DMS53 (cell line): ENCODE measurements around the gene GRM5.
"Not testable (repeated sequence)": the region's sequence is repeated elsewhere in the genome, so short reads cannot be mapped to it uniquely, and the experiment has no call there.

Experiments
- DNase-seq: peaks from one replicate; lab custom pipeline; 2025; lab: John Stamatoyannopoulos, UW

Gene GRM5

DNA sequence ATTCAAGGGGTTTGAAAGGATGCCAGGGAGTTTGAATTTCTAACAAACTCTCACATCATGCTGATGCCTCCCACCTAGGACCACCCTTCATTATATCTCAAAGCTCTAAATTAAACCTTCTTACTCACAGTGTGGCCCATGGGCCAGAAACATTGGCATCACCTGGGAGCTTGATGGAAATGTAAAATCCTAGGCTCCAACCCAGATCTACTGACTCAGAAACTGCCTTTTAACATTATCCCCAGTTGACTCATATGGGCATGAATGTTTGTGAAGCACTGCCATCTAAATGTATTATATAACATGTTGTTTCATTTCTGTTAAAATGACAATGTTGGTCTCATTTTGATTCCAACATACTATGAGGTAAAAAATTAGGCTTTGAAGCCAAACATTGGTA lies 90.3 kb downstream of the GRM5 start:
- not testable (repeated sequence) for DNase-seq

- no peak for DNase-seq
Observed at GRCh38 chr11:88972210-88972609, 93.6 kb downstream of the GRM5 start.

- DNase-seq, result not testable (repeated sequence)
Observed at GRCh38 chr11:88961621-88962020, 104.2 kb downstream of the GRM5 start.

- DNase-seq, result not testable (repeated sequence)
Observed at GRCh38 chr11:88959857-88960256, 105.9 kb downstream of the GRM5 start.

DNA sequence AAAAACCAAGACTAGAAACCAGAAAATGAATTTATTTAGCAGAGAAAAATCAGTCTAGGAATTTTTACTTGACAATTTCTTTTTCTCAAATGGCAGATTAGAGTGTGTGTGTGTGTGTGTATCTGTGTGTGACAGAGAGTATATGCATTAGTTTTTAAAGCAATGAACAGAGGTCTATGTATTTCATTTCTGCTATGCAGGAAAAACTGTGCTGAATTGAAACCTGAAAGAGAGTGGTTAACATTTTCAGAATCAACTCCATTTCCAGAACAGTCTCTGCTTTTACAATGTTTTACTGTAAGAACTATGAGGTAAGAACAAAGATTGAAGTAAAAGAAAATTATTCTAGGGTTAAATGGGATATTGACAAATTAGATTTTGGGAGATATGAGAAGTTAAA lies 114.8 kb downstream of the GRM5 start:
- no peak for DNase-seq

GRCh38 chr11:88948908-88949307 lies 116.9 kb downstream of the GRM5 start:
- peak; percentile 17 for DNase-seq

DNA sequence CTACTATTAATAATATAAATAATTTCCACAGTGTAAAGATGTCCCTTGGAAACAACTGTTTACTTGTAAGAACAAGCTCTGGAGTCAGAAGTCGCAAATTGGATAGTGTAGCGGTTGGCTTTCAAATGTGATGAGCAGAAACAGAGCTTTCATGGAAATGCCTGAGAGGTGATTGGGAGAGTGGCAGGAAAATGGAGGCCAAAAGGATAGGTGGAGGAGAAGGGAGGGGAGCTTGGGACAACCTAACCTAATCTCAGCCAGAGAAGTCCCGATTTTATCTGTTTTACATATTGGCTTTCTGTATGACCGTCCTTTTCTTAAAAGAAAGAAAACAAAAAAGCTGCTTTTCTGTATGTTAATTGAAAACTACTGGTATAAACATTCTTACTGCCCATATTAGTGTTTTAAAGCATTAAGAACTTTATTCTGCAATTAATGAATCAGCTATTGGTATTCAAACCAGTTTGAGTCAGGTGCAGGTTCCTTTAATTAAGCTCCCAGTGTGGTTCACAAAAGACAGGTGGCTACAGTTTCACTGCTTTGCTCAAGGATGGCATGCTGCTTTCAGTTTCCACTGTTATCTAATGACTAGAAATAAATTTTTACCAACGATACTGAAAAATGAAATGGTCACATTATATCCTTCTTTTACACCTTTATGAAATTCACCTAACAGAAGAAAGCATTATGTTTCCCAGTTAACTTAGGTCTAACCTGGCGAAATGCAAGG lies 117.8 kb downstream of the GRM5 start:
- not testable (repeated sequence) for DNase-seq

GRCh38 chr11:88929665-88930064 lies 136.1 kb downstream of the GRM5 start:
- peak; percentile 69 for DNase-seq

DNA sequence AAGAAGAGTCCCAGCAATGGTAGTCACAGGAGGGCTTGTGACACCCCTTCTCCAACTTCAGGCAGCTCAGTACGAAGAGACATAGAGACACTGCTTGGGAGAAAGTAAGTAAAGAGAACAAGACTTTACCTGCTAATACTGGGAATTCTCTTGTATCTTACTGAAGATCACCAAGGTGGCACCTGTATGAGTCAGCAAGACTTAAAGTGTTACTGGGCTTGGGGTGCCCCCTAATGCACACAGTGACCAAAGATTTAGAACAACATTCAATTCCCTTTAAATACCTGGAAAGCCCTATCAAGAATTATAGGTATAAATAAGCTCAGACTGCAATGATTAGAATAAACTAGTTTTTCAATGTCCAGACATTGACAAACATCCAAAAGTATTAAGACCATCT lies 148.7 kb downstream of the GRM5 start:
- not testable (repeated sequence) for DNase-seq

GRCh38 chr11:88909500-88909899 lies 156.3 kb downstream of the GRM5 start:
- DNase-seq, result no peak

DNA sequence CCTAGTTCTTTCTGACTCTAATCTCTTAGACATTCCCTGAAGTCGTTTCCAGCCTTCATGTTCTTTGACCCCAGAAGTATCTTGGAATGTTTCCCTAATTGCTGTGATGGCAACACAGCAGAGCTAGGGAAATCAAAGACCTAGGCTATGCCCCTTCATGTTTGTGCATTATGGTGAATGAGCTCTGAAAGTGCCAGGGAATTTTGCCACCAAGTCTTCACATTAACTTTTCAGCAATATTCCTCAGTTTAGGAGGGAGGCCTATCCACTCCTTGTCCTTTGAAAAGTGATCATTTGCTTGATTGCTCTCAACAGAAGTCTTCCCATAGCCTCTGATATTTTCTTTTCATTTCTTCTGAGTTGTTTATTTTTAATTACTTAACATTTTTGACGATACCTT lies 164.3 kb downstream of the GRM5 start:
- not testable (repeated sequence) for DNase-seq

GRCh38 chr11:88888855-88889254 lies 176.9 kb downstream of the GRM5 start:
- not testable (repeated sequence) for DNase-seq

- DNase-seq, result peak; percentile 87
Observed at GRCh38 chr11:88886796-88887195, 179.0 kb downstream of the GRM5 start.

GRCh38 chr11:88882800-88883199 lies 183.0 kb downstream of the GRM5 start:
- DNase-seq, result not testable (repeated sequence)

DNA sequence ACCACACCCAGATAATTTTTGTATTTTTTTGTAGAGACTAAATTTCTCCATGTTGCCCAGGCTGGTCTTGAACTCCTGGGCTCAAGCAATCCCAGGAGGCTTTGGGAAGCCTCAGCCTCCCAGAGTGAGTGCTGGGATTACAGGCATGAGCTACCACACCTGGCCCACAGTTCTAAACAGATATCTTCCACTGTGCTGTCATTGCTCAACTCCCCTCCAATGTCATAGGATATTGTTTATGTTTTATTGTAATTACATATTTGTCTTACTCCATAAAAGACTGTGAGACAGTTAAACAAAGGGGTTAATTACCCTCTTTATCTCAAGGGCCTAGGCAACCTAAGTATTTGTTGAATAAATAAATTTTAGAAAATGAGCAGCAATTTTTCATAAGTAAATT lies 204.2 kb downstream of the GRM5 start:
- DNase-seq, result peak; percentile 14

GRCh38 chr11:88860431-88860830 lies 205.4 kb downstream of the GRM5 start:
- DNase-seq, result not testable (repeated sequence)

GRCh38 chr11:88853963-88854362 lies 211.8 kb downstream of the GRM5 start:
- not testable (repeated sequence) for DNase-seq

GRCh38 chr11:88851547-88851946 lies 214.2 kb downstream of the GRM5 start:
- DNase-seq, result not testable (repeated sequence)

DNA sequence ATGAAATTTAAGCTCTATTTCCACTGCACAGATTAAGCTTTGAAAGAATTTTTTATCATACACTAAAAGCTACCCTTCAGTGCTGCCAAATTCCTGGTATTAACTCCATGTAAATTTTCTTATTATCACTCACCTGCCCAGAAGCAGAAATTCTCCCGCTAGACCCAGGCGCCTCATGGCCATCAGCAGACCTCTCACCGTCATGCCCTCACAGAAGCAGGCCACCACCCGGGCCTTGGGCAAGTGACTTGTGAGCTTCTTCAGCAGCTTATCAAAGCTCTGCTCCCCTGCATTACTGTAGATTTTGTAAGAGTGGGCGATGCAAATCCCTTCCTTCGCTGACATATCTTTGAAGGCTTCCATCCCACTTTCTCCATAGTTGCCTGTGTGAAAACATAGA lies 216.0 kb downstream of the GRM5 start:
- not testable (repeated sequence) for DNase-seq

DNA sequence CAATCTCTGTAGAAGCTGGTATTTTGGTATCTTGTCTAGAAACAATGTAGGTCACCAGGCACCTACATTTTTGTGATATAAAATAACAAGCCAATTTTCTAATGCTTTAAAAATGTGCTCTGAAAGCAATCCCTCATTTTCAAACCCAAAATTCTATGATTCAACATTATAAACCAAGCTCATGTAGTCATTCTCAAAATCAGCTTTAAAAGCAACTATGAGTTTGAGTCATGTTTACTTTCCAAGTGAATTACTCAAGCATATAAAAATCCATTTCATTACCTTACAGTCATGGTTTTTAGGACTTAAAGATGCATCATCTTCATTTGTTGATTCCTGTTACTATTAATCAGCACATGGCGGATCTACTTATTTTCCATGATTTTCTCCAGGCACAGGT lies 216.4 kb downstream of the GRM5 start:
- DNase-seq, result no peak

GRCh38 chr11:88846266-88846665 lies 219.5 kb downstream of the GRM5 start:
- DNase-seq, result not testable (repeated sequence)

GRCh38 chr11:88844941-88845340 lies 220.8 kb downstream of the GRM5 start:
- DNase-seq, result not testable (repeated sequence)

DNA sequence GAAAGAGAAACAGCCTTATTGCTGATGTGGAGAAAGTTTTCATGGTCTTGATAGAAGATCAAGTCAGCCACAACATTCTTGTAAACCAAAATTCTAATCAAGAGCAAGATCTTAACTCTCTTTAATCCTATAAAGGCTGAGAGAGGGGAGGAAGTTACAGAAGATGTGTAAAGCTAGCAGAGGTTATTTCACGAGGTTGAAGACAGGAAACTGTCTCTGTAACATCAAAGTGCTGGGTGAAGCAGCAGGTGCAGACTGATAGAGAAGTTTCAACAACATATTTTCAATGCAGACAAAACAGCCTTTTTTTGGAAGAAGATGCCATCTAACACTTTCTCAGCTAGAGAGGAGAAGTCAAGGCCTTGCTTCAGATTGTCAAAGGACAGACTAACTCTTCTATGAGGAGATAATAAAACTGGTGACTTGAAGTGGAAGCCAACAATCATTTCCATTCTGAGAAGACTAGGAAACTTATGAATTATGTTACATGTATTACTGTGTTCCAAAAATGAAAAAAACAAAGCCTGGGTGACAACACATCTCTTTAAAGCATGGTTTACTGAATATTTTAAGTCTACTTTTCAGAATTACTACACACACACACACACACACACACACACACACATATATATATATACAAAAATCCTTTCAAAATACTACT lies 221.9 kb downstream of the GRM5 start:
- DNase-seq, result not testable (repeated sequence)
